Kidney (tissue), 14 donors: ENCODE data around the gene RRAS2. TPM values are rescaled to one million over a fixed set of nuclear protein-coding genes. Genes with fewer than 3 reads are reported as not detected.

Experiments used
- DNase-seq, 5 donors: peaks; one replicate each; pipeline ENCODE4 v3.0.0-alpha.2; 2013 to 2020
- FAIRE-seq: peaks from 2 replicates; lab custom pipeline; 2012; peaks lifted over from hg19 to GRCh38; lab: Jason Lieb, UNC
- H3K27ac ChIP-seq, 2 donors: one replicate each; pipeline ENCODE4 v1.7.0; 2013; ENCODE audit warnings: low read depth in 2 of 2, low read length in 2 of 2, inconsistent platforms in 1 of 2
- H3K27me3 ChIP-seq: one replicate; pipeline ENCODE4 v1.7.1; 2013; ENCODE audit warnings: low read length, inconsistent platforms; ENCODE audit not compliant: control insufficient read depth, insufficient read depth
- H3K36me3 ChIP-seq, 3 donors: one replicate each; pipeline versions ENCODE4 v1.7.0 to v1.7.1; 2013; ENCODE audit warnings: low read length in 3 of 3, control low read depth in 1 of 3, inconsistent platforms in 1 of 3; ENCODE audit not compliant: insufficient read depth in 3 of 3, control insufficient read depth in 2 of 3
- H3K4me1 ChIP-seq, 3 donors: one replicate each; pipeline versions ENCODE4 v1.7.0 to v1.7.1; 2013; ENCODE audit warnings: low read length in 3 of 3, inconsistent platforms in 1 of 3, low read depth in 1 of 3; ENCODE audit not compliant: control insufficient read depth in 2 of 3, insufficient read depth in 2 of 3
- H3K4me3 ChIP-seq, 3 donors: one replicate each; pipeline versions ENCODE4 v1.7.0 to v1.8.1; 2013; ENCODE audit warnings: low read length in 3 of 3, control low read depth in 1 of 3, inconsistent platforms in 1 of 3
- H3K9ac ChIP-seq, 3 donors: one replicate each; pipeline versions ENCODE4 v1.7.0 to v1.7.1; 2013; ENCODE audit warnings: low read length in 3 of 3, control low read depth in 1 of 3, inconsistent platforms in 1 of 3
- H3K9me3 ChIP-seq, 3 donors: one replicate each; pipeline versions ENCODE4 v1.7.0 to v1.7.1; 2013; ENCODE audit warnings: low read length in 3 of 3, control low read depth in 1 of 3, inconsistent platforms in 1 of 3; ENCODE audit not compliant: control insufficient read depth in 2 of 3, insufficient read depth in 1 of 3
- intact Hi-C: fragments of 100-400 bp; cut with DNase I; formaldehyde crosslinking; loops from one replicate; pipeline ENCODE4 v1.11.1; 2022
- polyA plus RNA-seq: library from polyadenylated mRNA; stranded (reverse); fragments of 350-450 nt; fragmentation: Illumina TruSeq; extraction: RNeasy Lipid Tissue Mini Kit (QIAGEN cat#74804); gene quantifications from one replicate; pipeline ENCODE4 v1.2.3, GENCODE V29; 2014; ENCODE audit warnings: low read depth, low replicate concordance; ENCODE audit not compliant: insufficient read depth
- total RNA-seq: library from RNA; stranded (reverse); fragmentation: NEBNext Ultra II Directional; extraction: Animal tissue kit (Norgen Biotek cat#: 25700); gene quantifications from one replicate; pipeline ENCODE4 v1.2.1, GENCODE V29; 2021
- TF ChIP-seq, protein P1 (sequence below): IDR thresholded peaks from 3 replicates; pipeline ENCODE4 v1.5.1; 2012; ENCODE audit warnings: mild to moderate bottlenecking, moderate library complexity, borderline replicate concordance; ENCODE audit not compliant: insufficient read depth; ENCODE audit errors: extremely low read depth
- donor health status: control.
- donor health status: control.
- donor health status: control.
- donor health status: control.
- donor health status: control.
- donor health status: DM: yes; HTN: yes; CAD: no.
- donor health status: Normal renal cell carcinoma (clear cell type).

Gene RRAS2
- total and polyA plus RNA-seq, 2 donors from 2014 or later: 23.3 to 33.2 TPM

DNA sequence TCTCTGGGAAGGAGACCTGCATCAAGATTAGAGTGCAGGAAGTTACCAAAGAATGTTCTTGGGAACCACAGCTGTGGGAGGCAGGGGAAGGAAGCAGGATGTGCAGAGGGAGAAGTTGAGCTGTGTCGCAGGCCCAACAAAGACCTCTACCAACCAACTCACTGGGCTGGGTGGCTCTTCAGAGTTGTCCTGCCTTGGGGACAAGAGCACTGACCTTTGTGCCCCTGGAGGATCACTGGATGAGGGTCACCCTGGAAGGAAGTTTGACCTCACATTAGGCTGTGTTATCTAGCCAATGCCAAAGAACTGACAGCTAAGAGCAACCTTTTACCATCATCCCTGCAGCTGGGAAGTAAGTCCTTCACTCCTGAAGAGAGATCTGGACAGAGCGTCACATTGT, 130.6 kb downstream of the RRAS2 start:
- TF ChIP-seq, protein P1, sequence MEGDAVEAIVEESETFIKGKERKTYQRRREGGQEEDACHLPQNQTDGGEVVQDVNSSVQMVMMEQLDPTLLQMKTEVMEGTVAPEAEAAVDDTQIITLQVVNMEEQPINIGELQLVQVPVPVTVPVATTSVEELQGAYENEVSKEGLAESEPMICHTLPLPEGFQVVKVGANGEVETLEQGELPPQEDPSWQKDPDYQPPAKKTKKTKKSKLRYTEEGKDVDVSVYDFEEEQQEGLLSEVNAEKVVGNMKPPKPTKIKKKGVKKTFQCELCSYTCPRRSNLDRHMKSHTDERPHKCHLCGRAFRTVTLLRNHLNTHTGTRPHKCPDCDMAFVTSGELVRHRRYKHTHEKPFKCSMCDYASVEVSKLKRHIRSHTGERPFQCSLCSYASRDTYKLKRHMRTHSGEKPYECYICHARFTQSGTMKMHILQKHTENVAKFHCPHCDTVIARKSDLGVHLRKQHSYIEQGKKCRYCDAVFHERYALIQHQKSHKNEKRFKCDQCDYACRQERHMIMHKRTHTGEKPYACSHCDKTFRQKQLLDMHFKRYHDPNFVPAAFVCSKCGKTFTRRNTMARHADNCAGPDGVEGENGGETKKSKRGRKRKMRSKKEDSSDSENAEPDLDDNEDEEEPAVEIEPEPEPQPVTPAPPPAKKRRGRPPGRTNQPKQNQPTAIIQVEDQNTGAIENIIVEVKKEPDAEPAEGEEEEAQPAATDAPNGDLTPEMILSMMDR: no peak
- peaks cover 0 to 4% (median 0%) of the 10 kb centered on the region in 3 donors for H3K4me1 ChIP-seq
- peaks cover 0 to 7% (median 0%) of the 10 kb centered on the region in 3 donors for H3K9me3 ChIP-seq
- H3K36me3 ChIP-seq: no peaks in the 10 kb centered on the region
- no peak overlapping the region for H3K9ac ChIP-seq
- intact Hi-C loops: no loop called here
- H3K27me3 ChIP-seq: no peaks in the 10 kb centered on the region
- no peak overlapping the region for H3K27ac ChIP-seq
- H3K4me3 ChIP-seq: no peak overlapping the region
- DNase-seq: no peak
- FAIRE-seq: no peak

Other genes with a start within 250 kb of the RRAS2 start
- gene COPB1, start 140.6 kb upstream of the RRAS2 start, total RNA-seq: 92.3 TPM
- 54.9 TPM for gene COPB1, start 140.6 kb upstream of the RRAS2 start, polyA plus RNA-seq
- 118 TPM for gene PSMA1, start 161.2 kb upstream of the RRAS2 start, total RNA-seq
- 133 TPM for gene PSMA1, start 161.2 kb upstream of the RRAS2 start, polyA plus RNA-seq